Esophagus (tissue), 2 donors: ENCODE data around the gene PLCL1. TPM values are rescaled to one million over a fixed set of nuclear protein-coding genes. Genes with fewer than 3 reads are reported as not detected.

Experiments used
- H3K27ac ChIP-seq, 2 donors: one replicate each; pipeline ENCODE4 v1.5.1; 2013; ENCODE audit warnings: low read depth in 2 of 2, mild to moderate bottlenecking in 2 of 2, inconsistent platforms in 1 of 2, low read length in 1 of 2, moderate library complexity in 1 of 2
- H3K27me3 ChIP-seq, 2 donors: one replicate each; pipeline ENCODE4 v1.6.1; 2013; ENCODE audit warnings: low read length in 2 of 2, control low read depth in 1 of 2, mild to moderate bottlenecking in 1 of 2; ENCODE audit not compliant: insufficient read depth in 2 of 2, control insufficient read depth in 1 of 2
- H3K36me3 ChIP-seq, 2 donors: one replicate each; pipeline ENCODE4 v1.6.1; 2013; ENCODE audit warnings: low read length in 1 of 2; ENCODE audit not compliant: control insufficient read depth in 2 of 2, insufficient read depth in 2 of 2
- H3K4me1 ChIP-seq, 2 donors: one replicate each; pipeline ENCODE4 v1.6.1; 2013; ENCODE audit warnings: low read length in 1 of 2; ENCODE audit not compliant: control insufficient read depth in 2 of 2, insufficient read depth in 2 of 2
- H3K4me3 ChIP-seq, 2 donors: one replicate each; pipeline ENCODE4 v1.5.1; 2013; ENCODE audit warnings: low read length in 2 of 2, mild to moderate bottlenecking in 2 of 2, low read depth in 1 of 2, moderate library complexity in 1 of 2
- H3K9me3 ChIP-seq, 2 donors: one replicate each; pipeline ENCODE4 v1.6.1; 2013; ENCODE audit warnings: mild to moderate bottlenecking in 2 of 2, low read depth in 1 of 2, low read length in 1 of 2, moderate library complexity in 1 of 2; ENCODE audit not compliant: control insufficient read depth in 2 of 2, insufficient read depth in 1 of 2
- WGBS, 2 donors: extraction: QIAGEN DNeasy Blood & Tissue Kit; methylation state at CpG; one replicate each; pipeline ENCODE4 v1.1.7; 2013; 5-methylcytosine and 5-hydroxymethylcytosine counted together
- polyA plus RNA-seq, 2 donors: library from polyadenylated mRNA; stranded (reverse); fragments of 200-250 nt; gene quantifications; one replicate each; pipeline ENCODE4 v1.2.3, GENCODE V29; 2013
- donor health status: healthy with polysubstance abuse.
- donor health status: Bipolar disorder and iron deficiency.

Gene PLCL1
- polyA plus RNA-seq, 2 donors, result 0.20 to 0.59 TPM

- Histone ChIP-seq H3K9me3 (no peaks in the 10 kb centered on the region), H3K36me3 (no peaks in the 10 kb centered on the region), H3K4me3 (no peak overlapping the region), H3K27me3 (no peaks in the 10 kb centered on the region), H3K27ac (no peak overlapping the region), H3K4me1 (no peaks in the 10 kb centered on the region)
These were observed 240.8 kb downstream of the PLCL1 start for GRCh38 chr2:198045227-198045626.

- Histone ChIP-seq H3K4me1 (no peaks in the 10 kb centered on the region), H3K27ac (no peak overlapping the region), H3K36me3 (no peaks in the 10 kb centered on the region), H3K4me3 (no peak overlapping the region), H3K9me3 (no peaks in the 10 kb centered on the region), H3K27me3 (no peaks in the 10 kb centered on the region)
- WGBS, 2 donors, result 68 to 70% methylated on average over 2 of the region's 2 CpGs
These were observed 248.3 kb downstream of the PLCL1 start for GRCh38 chr2:198052741-198053140.

- Histone ChIP-seq H3K4me3 (no peak overlapping the region), H3K36me3 (no peaks in the 10 kb centered on the region), H3K27me3 (no peaks in the 10 kb centered on the region), H3K9me3 (no peaks in the 10 kb centered on the region), H3K27ac (no peak overlapping the region), H3K4me1 (no peaks in the 10 kb centered on the region)
- WGBS, 2 donors, result 96% methylated on average over 1 of the region's 1 CpG
These were observed 248.8 kb downstream of the PLCL1 start for GRCh38 chr2:198053148-198053547.

GRCh38 chr2:198053776-198054175 is 249.4 kb downstream of the PLCL1 start:
- Histone ChIP-seq H3K9me3 (no peaks in the 10 kb centered on the region), H3K27me3 (no peaks in the 10 kb centered on the region), H3K27ac (no peak overlapping the region), H3K4me3 (no peak overlapping the region), H3K4me1 (no peaks in the 10 kb centered on the region), H3K36me3 (no peaks in the 10 kb centered on the region)
- WGBS, 2 donors, result 91 to 97% methylated on average over 1 of the region's 1 CpG

GRCh38 chr2:198054299-198054698 is 249.9 kb downstream of the PLCL1 start:
- Histone ChIP-seq H3K4me3 (no peak overlapping the region), H3K36me3 (no peaks in the 10 kb centered on the region), H3K9me3 (no peaks in the 10 kb centered on the region), H3K27ac (no peak overlapping the region), H3K4me1 (no peaks in the 10 kb centered on the region), H3K27me3 (no peaks in the 10 kb centered on the region)
- 48 to 54% methylated on average over 1 of the region's 1 CpG for WGBS, 2 donors

GRCh38 chr2:198055716-198056115 is 251.3 kb downstream of the PLCL1 start:
- H3K9me3 ChIP-seq, result no peaks in the 10 kb centered on the region
- no peak overlapping the region for H3K27ac ChIP-seq
- H3K4me3 ChIP-seq, result no peak overlapping the region
- no peaks in the 10 kb centered on the region for H3K27me3 ChIP-seq
- no peaks in the 10 kb centered on the region for H3K36me3 ChIP-seq
- H3K4me1 ChIP-seq, result no peaks in the 10 kb centered on the region
- 57 to 65% methylated on average over 2 of the region's 2 CpGs for WGBS, 2 donors

GRCh38 chr2:198056836-198057235 is 252.4 kb downstream of the PLCL1 start:
- 82 to 87% methylated on average over 2 of the region's 2 CpGs for WGBS, 2 donors
- Histone ChIP-seq H3K27ac (no peak overlapping the region), H3K36me3 (no peaks in the 10 kb centered on the region), H3K9me3 (no peaks in the 10 kb centered on the region), H3K27me3 (no peaks in the 10 kb centered on the region), H3K4me1 (no peaks in the 10 kb centered on the region), H3K4me3 (no peak overlapping the region)

- 58 to 60% methylated on average over 7 of the region's 7 CpGs for WGBS, 2 donors
- Histone ChIP-seq H3K36me3 (no peaks in the 10 kb centered on the region), H3K4me3 (no peak overlapping the region), H3K27me3 (no peaks in the 10 kb centered on the region), H3K4me1 (no peaks in the 10 kb centered on the region), H3K9me3 (no peaks in the 10 kb centered on the region), H3K27ac (no peak overlapping the region)
These were observed 255.4 kb downstream of the PLCL1 start for GRCh38 chr2:198059800-198060199.

- Histone ChIP-seq H3K36me3 (no peaks in the 10 kb centered on the region), H3K27me3 (no peaks in the 10 kb centered on the region), H3K4me1 (no peaks in the 10 kb centered on the region), H3K27ac (no peak overlapping the region), H3K4me3 (no peak overlapping the region), H3K9me3 (no peaks in the 10 kb centered on the region)
- WGBS, 2 donors, result 59 to 66% methylated on average over 2 of the region's 2 CpGs
These were observed 255.9 kb downstream of the PLCL1 start for GRCh38 chr2:198060277-198060676.

GRCh38 chr2:198062826-198063225 is 258.4 kb downstream of the PLCL1 start:
- no peak overlapping the region for H3K4me3 ChIP-seq
- H3K9me3 ChIP-seq, result no peaks in the 10 kb centered on the region
- H3K36me3 ChIP-seq, result no peaks in the 10 kb centered on the region
- no peaks in the 10 kb centered on the region for H3K4me1 ChIP-seq
- H3K27me3 ChIP-seq, result no peaks in the 10 kb centered on the region
- no peak overlapping the region for H3K27ac ChIP-seq
